DND-41 (cell line): ENCODE results near the gene NEURL1.

ENCODE experiments used
- ATAC-seq: fragments of 200-7000 bp; cut with Tn5 transposase; 3 replicates; pipeline ENCODE4 v1.9.1; 2021; ENCODE audit warnings: low read depth; ENCODE audit not compliant: insufficient read depth
- DNase-seq: peaks from one replicate; pipeline ENCODE4 v3.0.0-alpha.2; 2020
- H2AFZ ChIP-seq: 2 replicates; pipeline ENCODE4 v1.6.0; 2012; ENCODE audit warnings: low read depth, low read length
- H3K27ac ChIP-seq: 2 replicates; pipeline ENCODE4 v1.5.1; 2012; ENCODE audit warnings: low read length, inconsistent platforms
- H3K27me3 ChIP-seq: fragments of 200-600 bp; sonication (generic); 2 replicates; pipeline ENCODE4 v1.6.0; 2012; ENCODE audit warnings: low read length, mild to moderate bottlenecking, inconsistent platforms; ENCODE audit not compliant: insufficient read depth, poor library complexity
- H3K36me3 ChIP-seq: 2 replicates; pipeline ENCODE4 v1.5.1; 2012; ENCODE audit warnings: low read length, inconsistent platforms; ENCODE audit not compliant: insufficient read depth
- H3K4me1 ChIP-seq: 2 replicates; pipeline ENCODE4 v1.5.1; 2012; ENCODE audit warnings: mild to moderate bottlenecking, low read length; ENCODE audit not compliant: insufficient read depth
- H3K4me2 ChIP-seq: 2 replicates; pipeline ENCODE4 v1.6.0; 2012; ENCODE audit warnings: mild to moderate bottlenecking, moderate library complexity, low read length, inconsistent platforms; ENCODE audit not compliant: insufficient read depth
- H3K4me3 ChIP-seq, 2 experiments: fragments of 200-600 bp in 1 of 2; shearing (Covaris generic) in 1 of 2; 2 replicates each; pipeline ENCODE4 v1.5.1; 2012 to 2016; ENCODE audit warnings: inconsistent platforms in 2 of 2, low read length in 2 of 2, mild to moderate bottlenecking in 2 of 2, low read depth in 1 of 2, moderate library complexity in 1 of 2
- H3K79me2 ChIP-seq: 2 replicates; pipeline ENCODE4 v1.6.0; 2012; ENCODE audit warnings: low read length, inconsistent platforms; ENCODE audit not compliant: insufficient read depth
- H3K9ac ChIP-seq: 2 replicates; pipeline ENCODE4 v1.6.0; 2012; ENCODE audit warnings: low read depth, mild to moderate bottlenecking, inconsistent platforms, low read length, moderate library complexity
- H3K9me3 ChIP-seq: 2 replicates; pipeline ENCODE4 v1.5.1; 2012; ENCODE audit warnings: low read length, moderate library complexity, mild to moderate bottlenecking, inconsistent platforms; ENCODE audit not compliant: insufficient read depth, severe bottlenecking
- H4K20me1 ChIP-seq: 2 replicates; pipeline ENCODE4 v1.6.0; 2012; ENCODE audit warnings: low read length; ENCODE audit not compliant: insufficient read depth
- CTCF ChIP-seq: IDR thresholded peaks from 2 replicates; pipeline ENCODE4 v1.5.1; 2012; ENCODE audit warnings: borderline replicate concordance, low read length, moderate library complexity, mild to moderate bottlenecking; ENCODE audit not compliant: poor library complexity, severe bottlenecking; ENCODE audit errors: extremely low read depth
- EZH2 ChIP-seq: IDR thresholded peaks from 3 replicates; pipeline ENCODE4 v1.6.1; 2012; ENCODE audit warnings: borderline replicate concordance, low read depth, mild to moderate bottlenecking, moderate library complexity, low read length, inconsistent platforms; ENCODE audit not compliant: severe bottlenecking

Gene NEURL1

GRCh38 chr10:103549349-103549685 lies 55.8 kb downstream of the NEURL1 start:
- Histone ChIP-seq H3K9me3 (no peaks in the 10 kb centered on the region), H3K4me3 (no peak overlapping the region), H3K27ac (no peak overlapping the region), H3K27me3 (no peaks in the 10 kb centered on the region), H3K36me3 (no peaks in the 10 kb centered on the region), H2AFZ (no peak overlapping the region), H4K20me1 (no peaks in the 10 kb centered on the region; the same call in 1 of the 2 replicates), H3K79me2 (no peaks in the 10 kb centered on the region), H3K9ac (no peak overlapping the region), H3K4me2 (no peak overlapping the region), H3K4me1 (no peaks in the 10 kb centered on the region)
- TF ChIP-seq CTCF = no peak
- no peak for ATAC-seq
- DNase-seq = no peak

- no peaks in the 10 kb centered on the region for H3K36me3 ChIP-seq
- H3K4me1 ChIP-seq = no peaks in the 10 kb centered on the region
- H3K4me2 ChIP-seq = no peak overlapping the region
- H4K20me1 ChIP-seq = no peaks in the 10 kb centered on the region; the same call in 1 of the 2 replicates
- H3K9ac ChIP-seq = no peak overlapping the region
- TF ChIP-seq CTCF = no peak
- H2AFZ ChIP-seq = no peak overlapping the region
- H3K27ac ChIP-seq = no peak overlapping the region
- no peaks in the 10 kb centered on the region for H3K79me2 ChIP-seq
- DNase-seq = no peak
- no peak overlapping the region for H3K4me3 ChIP-seq
- no peak for ATAC-seq
- no peaks in the 10 kb centered on the region for H3K27me3 ChIP-seq
- H3K9me3 ChIP-seq = no peaks in the 10 kb centered on the region
Observed at GRCh38 chr10:103550229-103550628, 56.7 kb downstream of the NEURL1 start.

GRCh38 chr10:103551619-103552602 lies 58.4 kb downstream of the NEURL1 start:
- H3K36me3 ChIP-seq = no peaks in the 10 kb centered on the region
- no peak for DNase-seq
- no peak overlapping the region for H3K4me3 ChIP-seq
- TF ChIP-seq EZH2 = no peak
- TF ChIP-seq CTCF = no peak
- H3K27ac ChIP-seq = no peak overlapping the region
- H3K79me2 ChIP-seq = no peaks in the 10 kb centered on the region
- H3K9ac ChIP-seq = no peak overlapping the region
- no peaks in the 10 kb centered on the region for H3K27me3 ChIP-seq
- no peaks in the 10 kb centered on the region; the same call in 1 of the 2 replicates for H4K20me1 ChIP-seq
- no peaks in the 10 kb centered on the region for H3K9me3 ChIP-seq
- no peak for ATAC-seq
- no peak overlapping the region for H2AFZ ChIP-seq
- no peak overlapping the region for H3K4me2 ChIP-seq
- no peaks in the 10 kb centered on the region for H3K4me1 ChIP-seq
